Stimulated activated CD8-positive, alpha-beta memory T cell treated with anti-CD3 and anti-CD28 coated beads, Interleukin-2, amount 100 ng/mL, for 1 hour (primary cell): ENCODE data around the gene GLCE.

ENCODE experiments used
- DNase-seq, 2 donors: peaks; one replicate each; pipeline ENCODE4 v3.0.0-alpha.2; 2020; ENCODE audit warnings: low read depth in 2 of 2

The GLCE gene

GRCh38 chr15:69319384-69320375, 159.2 kb downstream of the GLCE start:
- no peak for DNase-seq

- no peak for DNase-seq
Measured at GRCh38 chr15:69320977-69321554, 160.6 kb downstream of the GLCE start.
